Measurements from ENCODE around the gene WDR77. TPM values are rescaled to one million over a fixed set of nuclear protein-coding genes. Genes with fewer than 3 reads are reported as not detected.

The WDR77 gene
- total and polyA plus RNA-seq, 2 of the 13 experiments (the other 11 are each of a cell fraction or from before 2014, with no cell fraction given): 90.6 to 108 TPM

GRCh38 chr1:111417755-111418154, 31.3 kb downstream of the WDR77 start (continued):
- no peak for TF ChIP-seq ZNF652 (CRISPR knock-in tag; IDR thresholded peaks at IDR 0.05; ENCODE audit: borderline replicate concordance, low read depth)
- TF ChIP-seq GABPA (IDR thresholded peaks at IDR 0.05; ENCODE audit: low read depth, low read length): no peak
- TF ChIP-seq GABPA (CRISPR knock-in tag; IDR thresholded peaks at IDR 0.05; ENCODE audit: low read depth): 0 out of 2 replicates have a peak, but pooled peaks have one; percentile 37
- TF ChIP-seq ZNF263 (CRISPR knock-in tag; IDR thresholded peaks at IDR 0.05): peak; percentile 96
- TF ChIP-seq PRDM4 (CRISPR knock-in tag; IDR thresholded peaks at IDR 0.05; ENCODE audit: borderline replicate concordance): no peak
- 0 out of 2 replicates have a peak, but pooled peaks have one; percentile 45 for TF ChIP-seq ARNTL (CRISPR knock-in tag; IDR thresholded peaks at IDR 0.05)
- TF ChIP-seq ZNF282 (IDR thresholded peaks at IDR 0.05; ENCODE audit: partially characterized antibody): no peak
- TF ChIP-seq DBP (CRISPR knock-in tag; IDR thresholded peaks at IDR 0.05; ENCODE audit: not compliant biosample characterization): no peak
- TF ChIP-seq ZNF12 (CRISPR knock-in tag; IDR thresholded peaks at IDR 0.05): no peak
- TF ChIP-seq ZSCAN30 (CRISPR knock-in tag; IDR thresholded peaks at IDR 0.05): no peak
- TF ChIP-seq ZNF597 (CRISPR knock-in tag; IDR thresholded peaks at IDR 0.05): no peak
- TF ChIP-seq U2AF1 (optimal IDR thresholded peaks at IDR 0.05; ENCODE audit: low read depth, low read length): no peak
- TF ChIP-seq PCBP2 (optimal IDR thresholded peaks at IDR 0.05; ENCODE audit: low read depth, low read length, poor library complexity, severe bottlenecking): no peak
- no peak for TF ChIP-seq SIN3B (IDR thresholded peaks at IDR 0.05; ENCODE audit: low read length)
- no peak for TF ChIP-seq ZNF234 (CRISPR knock-in tag; conservative IDR thresholded peaks at IDR 0.05)
- TF ChIP-seq ZNF530 (CRISPR knock-in tag; IDR thresholded peaks at IDR 0.05; ENCODE audit: low read depth): no peak
- TF ChIP-seq SCMH1 (CRISPR knock-in tag; IDR thresholded peaks at IDR 0.05; ENCODE audit: borderline replicate concordance): no peak
- TF ChIP-seq ZNF468 (CRISPR knock-in tag; IDR thresholded peaks at IDR 0.05): no peak
- TF ChIP-seq CBX1 (IDR thresholded peaks at IDR 0.05; ENCODE audit: low read depth): no peak
- TF ChIP-seq ZBTB34 (CRISPR knock-in tag; IDR thresholded peaks at IDR 0.05): no peak
- no peak for TF ChIP-seq PRPF4 (IDR thresholded peaks at IDR 0.05; ENCODE audit: low read depth, low read length, poor library complexity, severe bottlenecking)

All from HepG2 (cell line).